ENCODE measurements around the gene ZCWPW1.
"Not testable (repeated sequence)": the region's sequence is repeated elsewhere in the genome, so short reads cannot be mapped to it uniquely, and the experiment has no call there.

The ZCWPW1 gene

GRCh38 chr7:100441641-100442535 is 13.4 kb upstream of the ZCWPW1 start:
- H3K4me1 ChIP-seq: peaks cover 58% of the 10 kb centered on the region

GRCh38 chr7:100439244-100439643 is 10.7 kb upstream of the ZCWPW1 start:
- peaks cover 13% of the 10 kb centered on the region for H3K36me3 ChIP-seq
- not testable (repeated sequence) for H3K4me3 ChIP-seq, H3K9ac ChIP-seq, H3K4me2 ChIP-seq, H3K9me3 ChIP-seq, H3K27me3 ChIP-seq
- peaks cover 14% of the 10 kb centered on the region for H4K20me1 ChIP-seq
- H3K4me1 ChIP-seq: peaks cover 47% of the 10 kb centered on the region
- H3K27ac ChIP-seq: 0 out of 2 replicates have a peak overlapping the region, but pooled peaks have one; percentile 19

More at GRCh38 chr7:100441641-100442535, 13.4 kb upstream of the ZCWPW1 start:
- Histone ChIP-seq H3K9me3 (no peaks in the 10 kb centered on the region), H3K4me3 (no peak overlapping the region), H4K20me1 (no peaks in the 10 kb centered on the region), H3K9ac (no peak overlapping the region), H3K4me2 (peak overlapping the region; percentile 9; the same call in 1 of the 2 replicates), H3K27ac (no peak overlapping the region), H3K27me3 (no peaks in the 10 kb centered on the region), H3K36me3 (no peaks in the 10 kb centered on the region)
- no peak for TF ChIP-seq Cebpa-rat (IDR thresholded peaks at IDR 0.05)

- Histone ChIP-seq H3K36me3 (peaks cover 18% of the 10 kb centered on the region), H4K20me1 (peaks cover 19% of the 10 kb centered on the region), H3K4me1 (peaks cover 47% of the 10 kb centered on the region)
- not testable (repeated sequence) for H3K9ac ChIP-seq, H3K27ac ChIP-seq, H3K9me3 ChIP-seq, H3K4me2 ChIP-seq, H3K27me3 ChIP-seq, H3K4me3 ChIP-seq
Observed at GRCh38 chr7:100438731-100439130, 10.2 kb upstream of the ZCWPW1 start.

DNA sequence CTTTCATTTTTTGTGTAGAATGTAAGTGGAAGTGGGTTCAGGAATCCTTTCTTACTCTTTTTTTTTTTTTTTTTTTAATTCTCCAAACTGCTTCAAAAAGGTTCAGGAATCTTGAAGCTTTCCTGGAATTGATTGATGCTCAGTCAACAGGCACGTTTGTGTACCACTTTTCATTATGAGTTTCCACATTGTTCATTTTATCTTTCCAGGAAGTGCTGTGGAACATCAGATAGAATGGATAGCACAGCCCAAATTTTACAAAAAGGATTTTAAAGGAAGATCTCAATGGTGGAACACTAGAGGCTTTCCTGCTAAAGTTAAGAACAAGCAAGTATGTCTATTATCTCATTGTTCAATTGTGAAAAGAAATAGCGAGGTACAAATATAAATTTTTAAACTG is 9.7 kb upstream of the ZCWPW1 start:
- peaks cover 47% of the 10 kb centered on the region for H3K4me1 ChIP-seq
- no peak overlapping the region for H3K4me2 ChIP-seq
- no peak overlapping the region for H3K9ac ChIP-seq
- H3K27me3 ChIP-seq: no peaks in the 10 kb centered on the region
- H3K9me3 ChIP-seq: no peaks in the 10 kb centered on the region
- no peak overlapping the region for H3K27ac ChIP-seq
- peaks cover 25% of the 10 kb centered on the region for H4K20me1 ChIP-seq
- H3K4me3 ChIP-seq: no peak overlapping the region
- no peak for TF ChIP-seq Cebpa-rat (IDR thresholded peaks at IDR 0.05)
- peaks cover 24% of the 10 kb centered on the region for H3K36me3 ChIP-seq

DNA sequence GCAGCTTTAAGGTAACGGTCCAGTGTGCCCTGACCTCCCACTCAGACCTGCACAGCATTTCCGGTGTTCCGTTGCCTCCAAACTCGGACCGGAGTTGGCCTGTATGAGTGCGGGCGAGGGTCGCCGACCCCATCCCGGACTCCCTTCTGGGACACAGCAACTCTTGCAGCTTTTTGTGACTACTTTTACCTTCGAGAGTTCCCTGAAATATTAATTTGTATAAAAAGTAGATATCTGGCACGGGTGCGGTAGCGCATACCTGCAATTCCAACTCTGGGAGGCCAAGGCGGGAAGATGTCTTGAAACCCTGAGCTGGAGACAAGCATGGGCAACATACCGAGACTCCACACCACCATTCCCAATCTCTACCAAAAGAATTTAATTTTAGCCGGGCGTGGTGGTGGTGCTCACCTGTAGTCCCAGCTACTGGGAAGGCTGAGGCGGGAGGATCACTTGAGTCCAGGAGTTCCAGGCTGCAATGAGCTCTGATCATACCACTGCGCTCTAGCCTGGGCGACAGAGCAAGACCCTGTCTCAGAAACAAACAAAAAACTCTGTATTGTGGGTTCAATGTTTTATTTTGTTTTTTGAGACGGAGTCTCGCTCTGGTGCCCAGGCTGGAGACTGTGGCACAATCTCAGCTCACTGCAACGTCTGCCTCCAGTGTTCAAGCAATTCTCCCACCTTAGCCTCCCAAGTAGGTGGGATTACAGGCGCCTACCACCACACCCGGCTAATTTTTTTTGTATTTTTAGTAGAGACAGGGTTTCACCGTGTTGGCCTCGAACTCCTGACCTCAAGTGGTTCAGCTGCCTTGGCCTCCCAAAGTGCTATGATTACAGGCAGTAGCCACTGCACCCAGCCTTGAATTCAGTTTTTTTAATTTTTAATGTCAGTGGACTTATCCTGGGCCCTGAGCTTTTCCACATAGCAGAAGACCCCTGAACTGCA is 8.9 kb upstream of the ZCWPW1 start:
- TF ChIP-seq Cebpa-rat (IDR thresholded peaks at IDR 0.05): no peak
- Histone ChIP-seq H3K4me1 (peaks cover 49% of the 10 kb centered on the region), H3K9me3 (no peaks in the 10 kb centered on the region), H3K4me2 (peak overlapping the region; percentile 77), H3K36me3 (peaks cover 31% of the 10 kb centered on the region), H4K20me1 (peaks cover 32% of the 10 kb centered on the region), H3K27ac (peak overlapping the region; percentile 98), H3K9ac (peak overlapping the region; percentile 100; the same call in 1 of the 2 replicates), H3K4me3 (peak overlapping the region; percentile 98; the same call in 1 of the 2 replicates), H3K27me3 (no peaks in the 10 kb centered on the region)

GRCh38 chr7:100435401-100436304 is 7.2 kb upstream of the ZCWPW1 start:
- H3K27me3 ChIP-seq: no peaks in the 10 kb centered on the region
- no peak for TF ChIP-seq Cebpa-rat (IDR thresholded peaks at IDR 0.05)
- H4K20me1 ChIP-seq: peaks cover 50% of the 10 kb centered on the region
- peak overlapping the region; percentile 98 for H3K27ac ChIP-seq
- H3K9me3 ChIP-seq: no peaks in the 10 kb centered on the region
- H3K4me2 ChIP-seq: peak overlapping the region; percentile 95
- peak overlapping the region; percentile 98 for H3K4me3 ChIP-seq
- peaks cover 59% of the 10 kb centered on the region for H3K4me1 ChIP-seq
- H3K9ac ChIP-seq: peak overlapping the region; percentile 100
- H3K36me3 ChIP-seq: peaks cover 45% of the 10 kb centered on the region

DNA sequence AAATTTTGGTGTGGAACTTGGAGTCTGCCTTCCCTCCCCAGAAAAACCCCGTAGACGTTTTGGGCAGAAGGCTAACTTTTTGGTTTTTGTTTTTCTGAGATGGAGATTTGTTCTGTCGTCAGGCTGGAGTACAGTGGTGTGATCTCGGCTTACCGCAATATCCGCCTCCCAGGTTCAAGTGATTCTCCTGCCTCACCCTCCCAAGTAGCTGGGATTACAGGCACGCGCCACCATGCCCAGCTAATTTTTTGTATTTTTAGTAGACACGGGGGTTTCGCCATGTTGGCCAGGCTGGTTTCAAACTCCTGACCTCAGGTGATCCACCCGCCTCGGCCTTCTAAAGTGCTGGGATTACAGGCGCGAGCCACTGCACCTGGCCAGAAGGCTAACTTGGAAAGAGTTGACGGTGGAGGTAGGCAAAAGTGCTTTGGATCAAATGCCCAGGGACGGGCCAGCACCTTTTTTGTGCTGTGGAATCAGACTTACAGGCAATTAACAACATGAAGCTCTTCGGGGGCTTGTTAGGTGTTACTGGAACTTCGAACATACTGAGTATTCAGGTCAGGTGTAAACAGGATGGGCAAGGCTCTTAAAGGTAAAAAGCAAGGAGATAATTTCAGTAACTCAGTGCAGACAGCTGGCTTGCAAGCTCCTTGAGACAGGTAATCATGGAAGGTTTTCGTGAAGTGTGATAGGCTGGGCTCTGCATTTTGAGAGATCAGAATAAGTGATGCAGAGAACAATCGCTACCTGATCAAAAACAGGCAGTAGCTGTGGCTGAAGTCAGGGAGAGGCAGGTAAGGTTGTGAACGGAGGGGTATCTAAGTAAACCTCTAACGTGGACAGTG is 6.0 kb upstream of the ZCWPW1 start:
- H3K4me2 ChIP-seq: peak overlapping the region; percentile 95
- peaks cover 62% of the 10 kb centered on the region for H3K4me1 ChIP-seq
- peak overlapping the region; percentile 98 for H3K4me3 ChIP-seq
- H3K27me3 ChIP-seq: no peaks in the 10 kb centered on the region
- H3K27ac ChIP-seq: peak overlapping the region; percentile 98
- H3K9ac ChIP-seq: peak overlapping the region; percentile 100
- H4K20me1 ChIP-seq: peaks cover 52% of the 10 kb centered on the region
- no peaks in the 10 kb centered on the region for H3K9me3 ChIP-seq
- peaks cover 45% of the 10 kb centered on the region for H3K36me3 ChIP-seq
- TF ChIP-seq Cebpa-rat (IDR thresholded peaks at IDR 0.05): no peak

GRCh38 chr7:100433592-100434296 is 5.2 kb upstream of the ZCWPW1 start:
- no peaks in the 10 kb centered on the region for H3K9me3 ChIP-seq
- peak overlapping the region; percentile 98; the same call in 1 of the 2 replicates for H3K4me3 ChIP-seq
- H4K20me1 ChIP-seq: peaks cover 52% of the 10 kb centered on the region
- H3K4me1 ChIP-seq: peaks cover 62% of the 10 kb centered on the region
- no peak for TF ChIP-seq Cebpa-rat (IDR thresholded peaks at IDR 0.05)
- peaks cover 45% of the 10 kb centered on the region for H3K36me3 ChIP-seq
- peak overlapping the region; percentile 41; the same call in 1 of the 2 replicates for H3K27ac ChIP-seq
- H3K4me2 ChIP-seq: peak overlapping the region; percentile 95
- no peaks in the 10 kb centered on the region for H3K27me3 ChIP-seq
- peak overlapping the region; percentile 100; the same call in 1 of the 2 replicates for H3K9ac ChIP-seq

All from BLaER1 (cell line).